GM04504 (cell line): Measurements from ENCODE around the gene POU4F2.

Experiments
- DNase-seq: peaks from one replicate; pipeline ENCODE4 v3.0.0-alpha.2; 2012; ENCODE audit warnings: low read depth

POU4F2 gene

GRCh38 chr4:146638786-146639505 lies at the start of gene POU4F2:
Gene POU4F2, plus strand, starts transcription at chr4:146638893. Its CDS starts 248 bp downstream, at chr4:146639141.
- no peak for DNase-seq

- DNase-seq, result no peak
Measured at GRCh38 chr4:146590801-146591200, 47.9 kb upstream of the POU4F2 start.

- no peak for DNase-seq
Measured at GRCh38 chr4:146592019-146592418, 46.7 kb upstream of the POU4F2 start.

GRCh38 chr4:146632770-146633470 lies 5.8 kb upstream of the POU4F2 start:
- DNase-seq, result no peak

- DNase-seq, result no peak
Measured at GRCh38 chr4:146633471-146633800, 5.3 kb upstream of the POU4F2 start.

- no peak for DNase-seq
Measured at GRCh38 chr4:146634825-146635224, 3.9 kb upstream of the POU4F2 start.

- no peak for DNase-seq
Measured at GRCh38 chr4:146637621-146638332, 916 bp upstream of the POU4F2 start.

- DNase-seq, result no peak
Measured at GRCh38 chr4:146638333-146638785, 334 bp upstream of the POU4F2 start.

GRCh38 chr4:146639506-146639932 lies 826 bp downstream of the POU4F2 start:
- DNase-seq, result no peak

- no peak for DNase-seq
Measured at GRCh38 chr4:146640021-146640464, 1.4 kb downstream of the POU4F2 start.

- no peak for DNase-seq
Measured at GRCh38 chr4:146640465-146641061, 1.9 kb downstream of the POU4F2 start.

- DNase-seq, result no peak
Measured at GRCh38 chr4:146641762-146642161, 3.1 kb downstream of the POU4F2 start.

GRCh38 chr4:146643812-146644401 lies 5.2 kb downstream of the POU4F2 start:
- DNase-seq, result no peak

GRCh38 chr4:146645921-146646320 lies 7.2 kb downstream of the POU4F2 start:
- DNase-seq, result no peak

GRCh38 chr4:146646593-146647325 lies 8.1 kb downstream of the POU4F2 start:
- no peak for DNase-seq

- no peak for DNase-seq
Measured at GRCh38 chr4:146647615-146648460, 9.1 kb downstream of the POU4F2 start.

- no peak for DNase-seq
Measured at GRCh38 chr4:146648461-146648783, 9.7 kb downstream of the POU4F2 start.

- DNase-seq, result no peak
Measured at GRCh38 chr4:146649232-146649631, 10.5 kb downstream of the POU4F2 start.

GRCh38 chr4:146650034-146650433 lies 11.3 kb downstream of the POU4F2 start:
- DNase-seq, result no peak

GRCh38 chr4:146654687-146655520 lies 16.2 kb downstream of the POU4F2 start:
- DNase-seq, result no peak
